Gastrocnemius medialis (tissue), 4 donors: ENCODE results near the gene GALNT10. TPM values are rescaled to one million over a fixed set of nuclear protein-coding genes. Genes with fewer than 3 reads are reported as not detected.

Experiments
- ATAC-seq, 2 donors: fragments of 150-250 bp; one replicate each; pipeline ENCODE4 v1.9.1; 2016
- DNase-seq, 2 donors: peaks; one replicate each; pipeline ENCODE4 v3.0.0-alpha.2; 2019
- H3K27ac ChIP-seq, 4 donors: fragments of 200-600 bp; sonication (generic); 1 replicate in 1 of 4; 2 replicates in 3 of 4; pipeline ENCODE4 v1.5.1; 2016 to 2018; ENCODE audit warnings: mild to moderate bottlenecking in 2 of 4, moderate library complexity in 1 of 4
- H3K27me3 ChIP-seq, 3 donors: fragments of 200-600 bp; sonication (generic) in 2 of 3; 1 replicate in 1 of 3; 2 replicates in 2 of 3; pipeline versions ENCODE4 v1.5.1 to v1.6.0; 2016 to 2019; ENCODE audit warnings: mild to moderate bottlenecking in 1 of 3, moderate library complexity in 1 of 3
- H3K36me3 ChIP-seq, 2 donors: fragments of 200-600 bp; sonication (generic) in 1 of 2; one replicate each; pipeline ENCODE4 v1.5.1; 2017 to 2018
- H3K4me1 ChIP-seq, 2 donors: fragments of 200-600 bp; sonication (generic) in 1 of 2; one replicate each; pipeline ENCODE4 v1.5.1; 2016 to 2017; ENCODE audit warnings: mild to moderate bottlenecking in 2 of 2
- H3K4me3 ChIP-seq, 4 donors: fragments of 200-600 bp; sonication (generic) in 3 of 4; 1 replicate in 1 of 4; 2 replicates in 3 of 4; pipeline ENCODE4 v1.5.1; 2016 to 2019; ENCODE audit warnings: mild to moderate bottlenecking in 2 of 4
- H3K9me3 ChIP-seq, 3 donors: fragments of 200-600 bp; sonication (generic) in 2 of 3; 1 replicate in 1 of 3; 2 replicates in 2 of 3; pipeline ENCODE4 v1.5.1; 2016 to 2019
- CTCF ChIP-seq, 5 experiments: fragments of 450-650 bp in 3 of 5; fragments of 200-600 bp in 2 of 5; sonication (generic) in 2 of 5; IDR thresholded peaks in 4 of 5; conservative IDR thresholded peaks in 1 of 5; 1 replicate in 4 of 5; 2 replicates in 1 of 5; pipeline ENCODE4 v1.5.1; 2016 to 2019; ENCODE audit warnings: antibody characterized with exemption in 5 of 5, mild to moderate bottlenecking in 3 of 5, moderate library complexity in 3 of 5
- POLR2A ChIP-seq, 2 donors: fragments of 450-650 bp; IDR thresholded peaks; one replicate each; pipeline ENCODE4 v1.6.1; 2017; ENCODE audit warnings: antibody characterized with exemption in 2 of 2, mild to moderate bottlenecking in 2 of 2, moderate library complexity in 2 of 2
- in situ Hi-C, 4 donors: fragments of 200-750 bp; cut with MboI; loops; one replicate each; pipeline versions ENCODE4 v1.15.0 to v1.8.0; 2017; ENCODE audit warnings: low sequenced_read_pairs in 4 of 4
- intact Hi-C: fragments of 100-400 bp; cut with DNase I; formaldehyde crosslinking; loops from one replicate; pipeline ENCODE4 v1.15.1; 2023; ENCODE audit warnings: low total_unique reads
- total RNA-seq, 4 donors: library from RNA; depleted of rRNA; stranded (reverse); fragments of >200 nt; gene quantifications; one replicate each; pipeline versions ENCODE4 v1.1.0 to v1.2.3, GENCODE V29; 2016

Gene GALNT10
- total RNA-seq, 4 donors from 2014 or later: 6.1 to 9.9 (median 6.4) TPM

- Histone ChIP-seq H3K4me1 (no peaks in the 10 kb centered on the region), H3K27ac (no peak overlapping the region), H3K27me3 (no peaks in the 10 kb centered on the region), H3K9me3 (no peaks in the 10 kb centered on the region), H3K36me3 (no peaks in the 10 kb centered on the region), H3K4me3 (no peak overlapping the region)
- intact Hi-C loops (no loop called here), in situ Hi-C loops (no loop called here)
- no peak for DNase-seq
- no peak for ATAC-seq
- no peak for TF ChIP-seq CTCF (IDR thresholded peaks at IDR 0.05 in 4 of 5, conservative IDR thresholded peaks at IDR 0.05 in 1 of 5)
- TF ChIP-seq POLR2A (IDR thresholded peaks at IDR 0.05): no peak
Measured at GRCh38 chr5:154429341-154429740, 238.8 kb downstream of the GALNT10 start.

GRCh38 chr5:154430466-154430865 lies 239.9 kb downstream of the GALNT10 start:
- H3K9me3 ChIP-seq: no peaks in the 10 kb centered on the region
- in situ Hi-C loops: no loop called here

GRCh38 chr5:154430961-154431630 lies 240.6 kb downstream of the GALNT10 start:
- Histone ChIP-seq H3K27me3 (no peaks in the 10 kb centered on the region), H3K4me1 (no peaks in the 10 kb centered on the region), H3K4me3 (no peak overlapping the region), H3K36me3 (no peaks in the 10 kb centered on the region), H3K9me3 (no peaks in the 10 kb centered on the region), H3K27ac (no peak overlapping the region)
- intact Hi-C loops (no loop called here), in situ Hi-C loops (no loop called here)
- DNase-seq (no peak), ATAC-seq (no peak)
- no peak for TF ChIP-seq CTCF (IDR thresholded peaks at IDR 0.05 in 4 of 5, conservative IDR thresholded peaks at IDR 0.05 in 1 of 5)
- no peak for TF ChIP-seq POLR2A (IDR thresholded peaks at IDR 0.05)

More at GRCh38 chr5:154430466-154430865, 239.9 kb downstream of the GALNT10 start:
- Histone ChIP-seq H3K36me3 (no peaks in the 10 kb centered on the region), H3K27ac (no peak overlapping the region), H3K27me3 (no peaks in the 10 kb centered on the region), H3K4me3 (no peak overlapping the region), H3K4me1 (no peaks in the 10 kb centered on the region)
- DNase-seq (no peak), ATAC-seq (no peak)
- intact Hi-C loops: no loop called here
- TF ChIP-seq CTCF (IDR thresholded peaks at IDR 0.05 in 4 of 5, conservative IDR thresholded peaks at IDR 0.05 in 1 of 5) (no peak), POLR2A (IDR thresholded peaks at IDR 0.05) (no peak)

- H3K4me1 ChIP-seq: no peaks in the 10 kb centered on the region
- TF ChIP-seq POLR2A (IDR thresholded peaks at IDR 0.05) (no peak), CTCF (IDR thresholded peaks at IDR 0.05 in 4 of 5, conservative IDR thresholded peaks at IDR 0.05 in 1 of 5) (no peak)
- H3K36me3 ChIP-seq: peaks cover 0 to 17% of the 10 kb centered on the region in 2 donors
- intact Hi-C loops: no loop called here
- in situ Hi-C loops: no loop called here
- no peaks in the 10 kb centered on the region for H3K9me3 ChIP-seq
- DNase-seq: no peak
- no peaks in the 10 kb centered on the region for H3K27me3 ChIP-seq
- H3K4me3 ChIP-seq: no peak overlapping the region
- no peak for ATAC-seq
- H3K27ac ChIP-seq: no peak overlapping the region
Measured at GRCh38 chr5:154435226-154435625, 244.7 kb downstream of the GALNT10 start.
